ENCODE data around the gene AGPS.

The AGPS gene

GRCh38 chr2:177572236-177572671 is 179.7 kb downstream of the AGPS start:
- H3K27ac ChIP-seq (ENCODE audit: low read depth, low read length), result no peak overlapping the region

DNA sequence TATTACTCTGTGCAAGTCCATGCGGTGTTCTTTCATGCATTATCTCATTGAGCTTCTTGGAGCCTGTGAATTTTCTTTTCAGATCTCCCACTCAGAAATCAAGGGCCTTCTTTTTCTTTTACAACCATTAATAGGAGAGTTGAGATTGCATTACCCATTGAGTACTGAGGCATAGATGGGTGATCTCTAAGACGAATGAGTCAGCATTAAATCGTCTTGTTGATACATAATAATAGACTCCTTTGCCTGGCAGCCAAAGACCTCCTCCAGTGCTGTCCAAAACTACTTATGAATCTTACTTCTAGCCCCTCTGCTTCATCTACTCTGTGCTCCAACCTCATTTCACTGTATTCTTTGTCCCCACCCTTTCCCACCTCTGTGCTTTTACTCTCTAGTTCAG is 180.5 kb downstream of the AGPS start:
- TF ChIP-seq, protein P1, sequence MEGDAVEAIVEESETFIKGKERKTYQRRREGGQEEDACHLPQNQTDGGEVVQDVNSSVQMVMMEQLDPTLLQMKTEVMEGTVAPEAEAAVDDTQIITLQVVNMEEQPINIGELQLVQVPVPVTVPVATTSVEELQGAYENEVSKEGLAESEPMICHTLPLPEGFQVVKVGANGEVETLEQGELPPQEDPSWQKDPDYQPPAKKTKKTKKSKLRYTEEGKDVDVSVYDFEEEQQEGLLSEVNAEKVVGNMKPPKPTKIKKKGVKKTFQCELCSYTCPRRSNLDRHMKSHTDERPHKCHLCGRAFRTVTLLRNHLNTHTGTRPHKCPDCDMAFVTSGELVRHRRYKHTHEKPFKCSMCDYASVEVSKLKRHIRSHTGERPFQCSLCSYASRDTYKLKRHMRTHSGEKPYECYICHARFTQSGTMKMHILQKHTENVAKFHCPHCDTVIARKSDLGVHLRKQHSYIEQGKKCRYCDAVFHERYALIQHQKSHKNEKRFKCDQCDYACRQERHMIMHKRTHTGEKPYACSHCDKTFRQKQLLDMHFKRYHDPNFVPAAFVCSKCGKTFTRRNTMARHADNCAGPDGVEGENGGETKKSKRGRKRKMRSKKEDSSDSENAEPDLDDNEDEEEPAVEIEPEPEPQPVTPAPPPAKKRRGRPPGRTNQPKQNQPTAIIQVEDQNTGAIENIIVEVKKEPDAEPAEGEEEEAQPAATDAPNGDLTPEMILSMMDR (IDR thresholded peaks at IDR 0.05; ENCODE audit: low read depth, low read length, poor library complexity, severe bottlenecking), result no peak
- no peak for TF ChIP-seq EZH2phosphoT487 (IDR thresholded peaks at IDR 0.05; ENCODE audit: borderline replicate concordance, low read length)
- no peak overlapping the region for H3K4me3 ChIP-seq (ENCODE audit: low read length)
- no peaks in the 10 kb centered on the region for H3K9me2 ChIP-seq (replicated peaks; ENCODE audit: control insufficient read depth, low read length)
- H3F3A ChIP-seq (ENCODE audit: control insufficient read depth, insufficient read depth), result no peaks in the 10 kb centered on the region
- no peaks in the 10 kb centered on the region for H3K4me1 ChIP-seq (ENCODE audit: control insufficient read depth, low read length)
- H3K36me3 ChIP-seq (ENCODE audit: control insufficient read depth, low read length), result no peaks in the 10 kb centered on the region
- no peak overlapping the region for H3K27ac ChIP-seq (ENCODE audit: low read depth, low read length)
- H3K9me3 ChIP-seq (ENCODE audit: control insufficient read depth, insufficient read depth, low read length), result no peaks in the 10 kb centered on the region
- peaks cover 5% of the 10 kb centered on the region for H3K27me3 ChIP-seq (ENCODE audit: control insufficient read depth, low read length)
- no peaks in the 10 kb centered on the region for H4K20me1 ChIP-seq (ENCODE audit: control insufficient read depth, insufficient read depth, low read depth, low read length)
- H3K79me2 ChIP-seq (ENCODE audit: control insufficient read depth, low read length), result no peaks in the 10 kb centered on the region
- H3K4me2 ChIP-seq (ENCODE audit: low read length), result no peak overlapping the region

More at GRCh38 chr2:177572236-177572671, 179.7 kb downstream of the AGPS start:
- Histone ChIP-seq H3K79me2 (ENCODE audit: control insufficient read depth, low read length) (no peaks in the 10 kb centered on the region), H4K20me1 (ENCODE audit: control insufficient read depth, insufficient read depth, low read depth, low read length) (no peaks in the 10 kb centered on the region), H3K4me1 (ENCODE audit: control insufficient read depth, low read length) (no peaks in the 10 kb centered on the region), H3K36me3 (ENCODE audit: control insufficient read depth, low read length) (no peaks in the 10 kb centered on the region), H3K4me2 (ENCODE audit: low read length) (no peak overlapping the region), H3K9me2 (replicated peaks; ENCODE audit: control insufficient read depth, low read length) (no peaks in the 10 kb centered on the region), H3F3A (ENCODE audit: control insufficient read depth, insufficient read depth) (no peaks in the 10 kb centered on the region), H3K4me3 (ENCODE audit: low read length) (no peak overlapping the region), H3K9me3 (ENCODE audit: control insufficient read depth, insufficient read depth, low read length) (no peaks in the 10 kb centered on the region), H3K27me3 (ENCODE audit: control insufficient read depth, low read length) (peaks cover 5% of the 10 kb centered on the region)
- TF ChIP-seq, protein P1 (IDR thresholded peaks at IDR 0.05; ENCODE audit: low read depth, low read length, poor library complexity, severe bottlenecking), result no peak
- no peak for TF ChIP-seq EZH2phosphoT487 (IDR thresholded peaks at IDR 0.05; ENCODE audit: borderline replicate concordance, low read length)

- no peak overlapping the region for H3K4me2 ChIP-seq (ENCODE audit: low read length)
- H3K27ac ChIP-seq (ENCODE audit: low read depth, low read length), result no peak overlapping the region
- peaks cover 3% of the 10 kb centered on the region for H3K27me3 ChIP-seq (ENCODE audit: control insufficient read depth, low read length)
- TF ChIP-seq EZH2phosphoT487 (IDR thresholded peaks at IDR 0.05; ENCODE audit: borderline replicate concordance, low read length), result no peak
- TF ChIP-seq, protein P1 (IDR thresholded peaks at IDR 0.05; ENCODE audit: low read depth, low read length, poor library complexity, severe bottlenecking), result no peak
- no peaks in the 10 kb centered on the region for H3K9me3 ChIP-seq (ENCODE audit: control insufficient read depth, insufficient read depth, low read length)
- H3F3A ChIP-seq (ENCODE audit: control insufficient read depth, insufficient read depth), result no peaks in the 10 kb centered on the region
- H3K79me2 ChIP-seq (ENCODE audit: control insufficient read depth, low read length), result no peaks in the 10 kb centered on the region
- H3K9me2 ChIP-seq (replicated peaks; ENCODE audit: control insufficient read depth, low read length), result no peaks in the 10 kb centered on the region
- H3K36me3 ChIP-seq (ENCODE audit: control insufficient read depth, low read length), result no peaks in the 10 kb centered on the region
- H3K4me1 ChIP-seq (ENCODE audit: control insufficient read depth, low read length), result no peaks in the 10 kb centered on the region
- H4K20me1 ChIP-seq (ENCODE audit: control insufficient read depth, insufficient read depth, low read depth, low read length), result no peaks in the 10 kb centered on the region
- H3K4me3 ChIP-seq (ENCODE audit: low read length), result no peak overlapping the region
These were observed 181.8 kb downstream of the AGPS start for GRCh38 chr2:177574356-177574755.
